ENCODE results near the gene PIGC. TPM values are rescaled to one million over a fixed set of nuclear protein-coding genes. Genes with fewer than 3 reads are reported as not detected.

Gene PIGC
- total and polyA plus RNA-seq, 10 of the 15 experiments (the other 5 are each of a cell fraction or from before 2014, with no cell fraction given): 11.0 to 37.3 (median 19.6) TPM

GRCh38 chr1:172488393-172488792 lies 44.5 kb upstream of the PIGC start:
- DNase-seq (ENCODE audit: low read depth, low spot score) (no peak), FAIRE-seq (no peak), ATAC-seq (no peak)
- Histone ChIP-seq H3K27me3 (replicated peaks in 1 of 2; ENCODE audit: control insufficient read depth in 2 of 2, insufficient read depth in 2 of 2, low read length in 1 of 2) (peaks cover 0 to 3% of the 10 kb centered on the region in 2 experiments; a peak in 1 of 4 replicates), H3K4me1 (ENCODE audit: control insufficient read depth, insufficient read depth, low read length) (no peaks in the 10 kb centered on the region), H2AFZ (ENCODE audit: control insufficient read depth, low read depth, low read length) (no peak overlapping the region), H3K9ac (ENCODE audit: control insufficient read depth, insufficient read depth, low read length) (no peak overlapping the region), H3K9me3 (replicated peaks; ENCODE audit: control insufficient read depth, insufficient read depth, low read length) (no peaks in the 10 kb centered on the region), H4K20me1 (ENCODE audit: control insufficient read depth, insufficient read depth) (no peaks in the 10 kb centered on the region), H3K27ac (ENCODE audit: control insufficient read depth, insufficient read depth) (no peak overlapping the region), H3K79me2 (ENCODE audit: control insufficient read depth, insufficient read depth, low read length) (no peaks in the 10 kb centered on the region), H3K4me3 (no peak overlapping the region), H3K36me3 (ENCODE audit: control insufficient read depth in 2 of 2, insufficient read depth in 2 of 2, low read length in 1 of 2) (no peaks in the 10 kb centered on the region), H3K4me2 (ENCODE audit: control insufficient read depth, insufficient read depth) (no peak overlapping the region)
- intact Hi-C loops (cut with micrococcal nuclease; ENCODE audit: unreplicated experiment): no loop called here
- POLR2A ChIA-PET: no interaction called here
- RAD21 ChIA-PET (ENCODE audit: unreplicated experiment): no interaction called here
- TF ChIP-seq JUND (IDR thresholded peaks at IDR 0.05; ENCODE audit: low read depth, low read length) (no peak), ZNF384 (IDR thresholded peaks at IDR 0.05; ENCODE audit: borderline replicate concordance, low read depth, low read length) (no peak), SP1 (IDR thresholded peaks at IDR 0.05; ENCODE audit: low read depth, low read length) (no peak), LARP7 (IDR thresholded peaks at IDR 0.05) (no peak), EP300 (IDR thresholded peaks at IDR 0.05; ENCODE audit: borderline replicate concordance in 1 of 2, control insufficient read depth in 1 of 2, low read depth in 2 of 2, low read length in 2 of 2) (no peak), NR2F1 (conservative IDR thresholded peaks at IDR 0.05) (no peak), NRF1 (conservative IDR thresholded peaks at IDR 0.05; ENCODE audit: low read depth, low read length) (no peak), BMI1 (IDR thresholded peaks at IDR 0.05; ENCODE audit: borderline replicate concordance) (no peak), FOS (IDR thresholded peaks at IDR 0.05; ENCODE audit: borderline replicate concordance, extremely low read depth, insufficient read length) (no peak), ZNF207 (IDR thresholded peaks at IDR 0.05; ENCODE audit: borderline replicate concordance) (no peak), RELA (IDR thresholded peaks at IDR 0.05; ENCODE audit: borderline replicate concordance, partially characterized antibody) (no peak), CREB1 (IDR thresholded peaks at IDR 0.05; ENCODE audit: low read depth) (no peak), FOXM1 (IDR thresholded peaks at IDR 0.05; ENCODE audit: low read depth, low read length) (no peak), RFX5 (IDR thresholded peaks at IDR 0.05; ENCODE audit: low read depth, low read length) (no peak), JUNB (IDR thresholded peaks at IDR 0.05) (no peak), BCL11A (IDR thresholded peaks at IDR 0.05; ENCODE audit: low read depth, low read length) (no peak), IRF5 (IDR thresholded peaks at IDR 0.05; ENCODE audit: borderline replicate concordance) (no peak), PAX5 (IDR thresholded peaks at IDR 0.05; ENCODE audit: borderline replicate concordance, low read depth, low read length) (no peak), BRCA1 (IDR thresholded peaks at IDR 0.05; ENCODE audit: low read depth, low read length) (no peak), ZNF217 (IDR thresholded peaks at IDR 0.05) (no peak)
- WGBS (ENCODE audit: insufficient coverage, insufficient replicate concordance, low lambda C conversion rate, missing lambda C conversion rate): 38% methylated on average over 3 of the region's 3 CpGs
- BruUV-seq (replicated peaks): no TSS peak
- SMC1A ChIA-PET (ENCODE audit: uncharacterized antibody, unreplicated experiment): interaction anchor here (0.7 to 1.7 kb wide), 2 partner anchors 20 to 54 kb away, joined by 4 read pairs; no protein-coding TSS in a partner anchor
- CTCF ChIA-PET: no interaction called here
- in situ Hi-C loops (cut with MboI): no loop called here

Data from GM12878 (cell line).